K562 (cell line): ENCODE results near the gene NRCAM. TPM values are rescaled to one million over a fixed set of nuclear protein-coding genes. Genes with fewer than 3 reads are reported as not detected.

Source experiments
- ATAC-seq: fragments of 200-7000 bp; cut with Tn5 transposase; 3 replicates; pipeline ENCODE4 v1.9.1; 2020; ENCODE audit warnings: moderate library complexity
- BruUV-seq: library from RNA; stranded (reverse); fragments of 400-500 nt; replicated peaks from 2 replicates; lab custom pipeline; 2021; lab: Mats Ljungman, UMichigan
- CTCF ChIA-PET: fragments of 300-600 bp; formaldehyde crosslinking; extraction: SDS; loops from one replicate; lab custom pipeline; 2021; ENCODE audit warnings: low intra/inter-chr PET ratio; lab: Yijun Ruan, JAX
- POLR2A ChIA-PET: fragments of 300-600, 350-650 bp; sonication (Branson Sonifier 250); formaldehyde crosslinking; extraction: SDS; loops from one replicate; lab custom pipeline; 2021; ENCODE audit warnings: antibody characterized with exemption, inconsistent platforms; lab: Yijun Ruan, JAX
- DNase-seq, 4 experiments: peaks; one replicate each; pipeline versions ENCODE4 v3.0.0 to v3.0.0-alpha.2; 2011 to 2018; ENCODE audit warnings: low spot score in 3 of 4, mixed read lengths in 3 of 4; ENCODE audit errors: extremely low read depth in 1 of 4
- FAIRE-seq: peaks from 2 replicates; lab custom pipeline; 2011; peaks lifted over from hg19 to GRCh38; lab: Jason Lieb, UNC
- H2AFZ ChIP-seq: 2 replicates; pipeline ENCODE4 v1.6.0; 2011; ENCODE audit warnings: low read depth, low read length, control low read depth, inconsistent platforms
- H3K27ac ChIP-seq: fragments of 200-600 bp; 3 replicates; pipeline ENCODE4 v1.8.0; 2011; ENCODE audit warnings: low read depth, mild to moderate bottlenecking, control low read depth, inconsistent platforms, low read length, moderate library complexity, mixed read lengths; ENCODE audit errors: extremely low read depth
- H3K27me3 ChIP-seq, 2 experiments: fragments of 300-600 bp in 1 of 2; 2 replicates in 1 of 2; 3 replicates in 1 of 2; pipeline versions ENCODE4 v1.6.0 to v1.8.0; 2011; ENCODE audit warnings: inconsistent platforms in 2 of 2, low read length in 2 of 2, mild to moderate bottlenecking in 1 of 2, mixed read lengths in 1 of 2, moderate library complexity in 1 of 2; ENCODE audit not compliant: control insufficient read depth in 2 of 2, insufficient read depth in 2 of 2
- H3K36me3 ChIP-seq: fragments of 300-600 bp; 3 replicates; pipeline ENCODE4 v1.8.0; 2011; ENCODE audit warnings: mild to moderate bottlenecking, low read length, inconsistent platforms; ENCODE audit not compliant: control insufficient read depth, insufficient read depth
- H3K4me1 ChIP-seq, 2 experiments: fragments of 200-600 bp in 1 of 2; replicated peaks in 1 of 2; 2 replicates in 1 of 2; 3 replicates in 1 of 2; pipeline versions ENCODE4 v1.5.1 to v1.8.0; 2011; ENCODE audit warnings: inconsistent platforms in 2 of 2, low read length in 2 of 2, mild to moderate bottlenecking in 1 of 2, mixed read lengths in 1 of 2, moderate library complexity in 1 of 2; ENCODE audit not compliant: control insufficient read depth in 2 of 2, insufficient read depth in 2 of 2
- H3K4me2 ChIP-seq: 2 replicates; pipeline ENCODE4 v1.6.1; 2011; ENCODE audit warnings: low read length, control low read depth, inconsistent platforms, mixed read lengths; ENCODE audit not compliant: insufficient read depth
- H3K4me3 ChIP-seq: fragments of 200-600 bp; sonication (generic), shearing (Covaris generic); 2 replicates; pipeline ENCODE4 v1.5.1; 2016; ENCODE audit warnings: control low read depth, inconsistent platforms
- H3K79me2 ChIP-seq: fragments of 200-600 bp; 3 replicates; pipeline ENCODE4 v1.8.0; 2011; ENCODE audit warnings: low read length, inconsistent platforms; ENCODE audit not compliant: control insufficient read depth, insufficient read depth
- H3K9ac ChIP-seq, 2 experiments: 2 replicates each; pipeline versions ENCODE4 v1.6.0 to v1.6.1; 2011; ENCODE audit warnings: low read depth in 2 of 2, low read length in 2 of 2, control low read depth in 1 of 2, inconsistent platforms in 1 of 2, mild to moderate bottlenecking in 1 of 2, mixed read lengths in 1 of 2; ENCODE audit not compliant: insufficient read depth in 1 of 2
- H3K9me1 ChIP-seq: one replicate; pipeline ENCODE4 v1.6.0; 2011; ENCODE audit warnings: inconsistent platforms, mild to moderate bottlenecking, low read length, moderate library complexity; ENCODE audit not compliant: control insufficient read depth, insufficient read depth
- H3K9me3 ChIP-seq: replicated peaks from 2 replicates; pipeline ENCODE4 v1.5.1; 2011; ENCODE audit warnings: low read depth, low read length, inconsistent platforms; ENCODE audit not compliant: control insufficient read depth, insufficient read depth
- H4K20me1 ChIP-seq: replicated peaks from 2 replicates; pipeline ENCODE4 v1.6.1; 2011; ENCODE audit warnings: low read length, inconsistent platforms, mixed read lengths; ENCODE audit not compliant: control insufficient read depth, insufficient read depth
- BDP1 ChIP-seq: IDR thresholded peaks from 3 replicates; pipeline ENCODE4 v1.6.1; 2011; ENCODE audit not compliant: insufficient read length, insufficient read depth
- CBX5 ChIP-seq: IDR thresholded peaks from 2 replicates; pipeline ENCODE4 v1.6.1; 2014; ENCODE audit warnings: low read depth, borderline replicate concordance
- FOXA1 ChIP-seq: fragments of 450-650 bp; IDR thresholded peaks from 2 replicates; pipeline ENCODE4 v1.6.1; 2016; ENCODE audit warnings: mild to moderate bottlenecking, borderline replicate concordance
- FOXA3 ChIP-seq, 2 experiments: fragments of 450-650 bp in 1 of 2; sonication (generic) in 1 of 2; formaldehyde crosslinking; IDR thresholded peaks in 1 of 2; conservative IDR thresholded peaks in 1 of 2; 2 replicates each; pipeline versions ENCODE4 v1.4.0 to v1.8.0; 2020 to 2022; ENCODE audit warnings: mild to moderate bottlenecking in 2 of 2, missing genetic modification reagents in 1 of 2
- HMG20B ChIP-seq: fragments of 250-450 bp; sonication (Bioruptor Pico); IDR thresholded peaks from 2 replicates; pipeline ENCODE4 v1.5.0; 2021; ENCODE audit warnings: mild to moderate bottlenecking
- KAT8 ChIP-seq: fragments of 450-650 bp; IDR thresholded peaks from 2 replicates; pipeline ENCODE4 v1.6.1; 2016; ENCODE audit warnings: low read depth, mild to moderate bottlenecking
- L3MBTL2 ChIP-seq: fragments of 450-650 bp; IDR thresholded peaks from 2 replicates; pipeline ENCODE4 v1.6.1; 2016; ENCODE audit warnings: mild to moderate bottlenecking, moderate library complexity
- MLLT1 ChIP-seq, 2 experiments: fragments of 450-650 bp; IDR thresholded peaks; 2 replicates each; pipeline ENCODE4 v1.6.1; 2016
- NFE2L1 ChIP-seq: fragments of 450-650 bp; IDR thresholded peaks from 2 replicates; pipeline ENCODE4 v1.6.1; 2016; ENCODE audit warnings: missing genetic modification characterization, low read depth, mild to moderate bottlenecking, missing compliant biosample characterization, moderate library complexity, borderline replicate concordance
- NFRKB ChIP-seq: fragments of 450-650 bp; IDR thresholded peaks from 2 replicates; pipeline ENCODE4 v1.6.1; 2016; ENCODE audit warnings: low read depth
- PCBP1 ChIP-seq: fragments of 200-400 bp; formaldehyde crosslinking; IDR thresholded peaks from 2 replicates; pipeline ENCODE4 v1.6.1; 2018; ENCODE audit warnings: mild to moderate bottlenecking, low read depth, low read length; ENCODE audit not compliant: poor library complexity, severe bottlenecking
- PHB ChIP-seq: fragments of 250-450 bp; sonication (Bioruptor Pico); IDR thresholded peaks from 2 replicates; pipeline ENCODE4 v1.5.0; 2021
- SIRT6 ChIP-seq: IDR thresholded peaks from one replicate; pipeline ENCODE4 v1.6.1; 2012; ENCODE audit warnings: low read depth, mild to moderate bottlenecking, control low read depth, inconsistent platforms, low read length, moderate library complexity
- SOX6 ChIP-seq: fragments of 450-650 bp; IDR thresholded peaks from 2 replicates; pipeline ENCODE4 v1.6.1; 2014; ENCODE audit warnings: mild to moderate bottlenecking
- ZBTB17 ChIP-seq: fragments of 450-650 bp; formaldehyde crosslinking; IDR thresholded peaks from 2 replicates; pipeline ENCODE4 v1.4.0; 2020; ENCODE audit warnings: mild to moderate bottlenecking
- ZNF184 ChIP-seq: sonication (generic); formaldehyde crosslinking; IDR thresholded peaks from 2 replicates; pipeline ENCODE4 v1.5.0; 2020; ENCODE audit warnings: missing genetic modification reagents
- ZNF253 ChIP-seq: fragments of 250-450 bp; sonication (Bioruptor Pico); conservative IDR thresholded peaks from 2 replicates; pipeline ENCODE4 v1.6.1; 2021; ENCODE audit warnings: mild to moderate bottlenecking
- whole genome bisulfite sequencing: fragments of 100-300 bp; shearing (Covaris generic); methylation state at CpG from one replicate; pipeline ENCODE4 v1.1.6; 2016; ENCODE audit warnings: low coverage, mixed read lengths; ENCODE audit not compliant: insufficient coverage; ENCODE audit errors: missing lambda C conversion rate; 5-methylcytosine and 5-hydroxymethylcytosine counted together
- in situ Hi-C: fragments of 300-500 bp; cut with MboI; formaldehyde crosslinking; loops from 4 replicates; pipeline ENCODE4 v1.15.0; 2018; ENCODE audit warnings: inconsistent platforms, mixed read lengths
- intact Hi-C: fragments of 100-400 bp; cut with micrococcal nuclease; formaldehyde crosslinking; loops from 2 replicates; pipeline ENCODE4 v1.14.2; 2022
- polyA plus RNA-seq, 8 experiments: library from polyadenylated mRNA; depleted of rRNA in 4 of 8; stranded (reverse) in 5 of 8; unstranded in 3 of 8; fragments of >200 nt; fragmentation: Nextera tagmentation in 2 of 8; fragmentation: Illumina TruSeq in 1 of 8; extraction: Ambion mirVana in 2 of 8; extraction: Trizol in 1 of 8; gene quantifications; 2 replicates each; pipeline versions ENCODE4 v1.2.1 to v1.2.3, GENCODE V29; 2011 to 2014; ENCODE audit warnings: inconsistent platforms in 1 of 8, missing spikeins in 1 of 8
- total RNA-seq, 7 experiments: library from RNA; depleted of rRNA in 6 of 7; stranded (reverse); fragments of >200 nt in 6 of 7; fragmentation: Illumina TruSeq in 2 of 7; extraction: Trizol in 2 of 7; gene quantifications; 2 replicates each; pipeline versions ENCODE4 v1.2.1 to v1.2.3, GENCODE V29; 2011 to 2021; ENCODE audit warnings: low replicate concordance in 1 of 7
- TF ChIP-seq, protein P1 (sequence below): fragments of 250-450 bp; sonication (Bioruptor Pico); IDR thresholded peaks from 2 replicates; pipeline ENCODE4 v1.5.0; 2022; ENCODE audit warnings: mild to moderate bottlenecking
- TF ChIP-seq, protein P2 (sequence below): fragments of 250-450 bp; sonication (Bioruptor Pico); IDR thresholded peaks from 2 replicates; pipeline ENCODE4 v1.6.1; 2021; ENCODE audit warnings: mild to moderate bottlenecking

Gene NRCAM
- total and polyA plus RNA-seq, 9 of the 15 experiments (the other 6 are each of a cell fraction or from before 2014, with no cell fraction given): 0.03 to 0.54 (median 0.12) TPM; not detected in 1

DNA sequence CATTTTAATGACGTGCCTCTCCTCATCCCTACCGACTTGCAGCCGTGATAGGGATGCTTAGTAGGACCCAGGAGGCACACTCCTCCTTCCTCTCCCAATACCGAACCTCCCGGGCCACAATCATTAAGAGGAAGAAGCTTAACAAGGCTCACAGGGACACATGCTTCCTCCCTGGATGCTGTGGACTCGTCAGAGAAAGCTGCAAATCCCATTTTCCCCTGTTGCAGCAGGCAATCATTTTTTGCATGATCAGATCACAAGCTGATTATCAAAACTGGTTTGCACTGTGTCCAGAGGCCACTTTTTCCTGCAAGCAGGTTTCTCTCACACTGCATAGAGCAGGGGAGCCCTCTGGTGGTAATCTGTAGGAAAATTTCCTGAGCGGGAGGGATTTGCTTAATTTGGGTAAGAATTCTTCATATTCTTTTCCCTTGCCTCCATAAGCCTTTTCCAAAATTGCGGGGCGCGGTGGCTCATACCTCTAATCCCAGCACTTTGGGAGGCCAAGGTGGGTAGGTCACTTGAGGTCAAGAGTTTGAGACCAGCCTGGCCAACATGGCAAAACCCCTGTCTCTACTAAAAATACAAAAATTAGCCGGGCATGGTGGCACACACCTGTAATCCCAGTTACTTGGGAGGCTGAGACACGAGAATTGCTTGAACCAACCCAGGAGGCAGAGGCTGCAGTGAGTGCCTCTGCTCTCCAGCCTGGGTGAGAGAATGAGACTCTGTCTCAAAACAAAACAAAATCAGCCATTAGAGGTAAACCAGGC lies 310.0 kb downstream of the NRCAM start:
- peak; percentile 54 to 88 (median 66) for DNase-seq
- Histone ChIP-seq H3K4me3 (no peak overlapping the region), H3K27me3 (peaks cover 0 to 4% of the 10 kb centered on the region in 2 experiments; a peak in 2 of 5 replicates), H2AFZ (0 out of 2 replicates have a peak overlapping the region, but pooled peaks have one; percentile 1), H3K9me1 (no peaks in the 10 kb centered on the region), H3K36me3 (no peaks in the 10 kb centered on the region), H3K9me3 (no peaks in the 10 kb centered on the region), H4K20me1 (no peaks in the 10 kb centered on the region), H3K27ac (no peak overlapping the region), H3K4me1 (0 out of 5 replicates have a peak, but pooled peaks cover 0 to 3% of the 10 kb centered on the region in 2 experiments), H3K79me2 (no peaks in the 10 kb centered on the region), H3K4me2 (no peak overlapping the region), H3K9ac (no peak overlapping the region; a peak in 1 of 4 replicates)
- 10% methylated on average over 12 of the region's 12 CpGs for WGBS
- peak; percentile 83 for ATAC-seq
- BruUV-seq: no TSS peak
- ChIA-PET POLR2A (interaction anchor here (1.0 to 1.8 kb wide), 5 partner anchors 14 to 644 kb away, joined by 3 to 5 read pairs (median 4); partner anchors contain the start of gene LAMB4), CTCF (interaction anchor here (0.6 to 2.9 kb wide), 9 partner anchors 32 to 944 kb away, joined by 3 to 23 read pairs (median 4); partner anchors contain the start of gene CBLL1)
- intact Hi-C loops: loop anchor here (1.0 to 10.0 kb wide), 8 partner anchors 32 to 944 kb away; partner anchors contain the start of genes CBLL1 and DLD
- FAIRE-seq: peak; percentile 81
- in situ Hi-C loops: loop anchor here (5.0 to 25.0 kb wide), 3 partner anchors 34 to 934 kb away; partner anchors contain the start of gene CBLL1
- TF ChIP-seq HMG20B: no peak
- no peak for TF ChIP-seq FOXA1
- no peak for TF ChIP-seq SIRT6
- no peak for TF ChIP-seq NFRKB
- TF ChIP-seq ZNF184 (CRISPR knock-in tag): no peak
- no peak for TF ChIP-seq FOXA3 (CRISPR knock-in tag; conservative IDR thresholded peaks at IDR 0.05 in 1 of 2, IDR thresholded peaks at IDR 0.05 in 1 of 2)
- TF ChIP-seq CBX5: no peak
- TF ChIP-seq MLLT1 (IDR thresholded peaks at IDR 0.05): 0 out of 4 replicates have a peak, but pooled peaks of 1 of the 2 experiments have one; percentile 14
- TF ChIP-seq, protein P1, sequence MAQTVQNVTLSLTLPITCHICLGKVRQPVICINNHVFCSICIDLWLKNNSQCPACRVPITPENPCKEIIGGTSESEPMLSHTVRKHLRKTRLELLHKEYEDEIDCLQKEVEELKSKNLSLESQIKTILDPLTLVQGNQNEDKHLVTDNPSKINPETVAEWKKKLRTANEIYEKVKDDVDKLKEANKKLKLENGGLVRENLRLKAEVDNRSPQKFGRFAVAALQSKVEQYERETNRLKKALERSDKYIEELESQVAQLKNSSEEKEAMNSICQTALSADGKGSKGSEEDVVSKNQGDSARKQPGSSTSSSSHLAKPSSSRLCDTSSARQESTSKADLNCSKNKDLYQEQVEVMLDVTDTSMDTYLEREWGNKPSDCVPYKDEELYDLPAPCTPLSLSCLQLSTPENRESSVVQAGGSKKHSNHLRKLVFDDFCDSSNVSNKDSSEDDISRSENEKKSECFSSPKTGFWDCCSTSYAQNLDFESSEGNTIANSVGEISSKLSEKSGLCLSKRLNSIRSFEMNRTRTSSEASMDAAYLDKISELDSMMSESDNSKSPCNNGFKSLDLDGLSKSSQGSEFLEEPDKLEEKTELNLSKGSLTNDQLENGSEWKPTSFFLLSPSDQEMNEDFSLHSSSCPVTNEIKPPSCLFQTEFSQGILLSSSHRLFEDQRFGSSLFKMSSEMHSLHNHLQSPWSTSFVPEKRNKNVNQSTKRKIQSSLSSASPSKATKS (CRISPR knock-in tag): no peak
- TF ChIP-seq, protein P2, sequence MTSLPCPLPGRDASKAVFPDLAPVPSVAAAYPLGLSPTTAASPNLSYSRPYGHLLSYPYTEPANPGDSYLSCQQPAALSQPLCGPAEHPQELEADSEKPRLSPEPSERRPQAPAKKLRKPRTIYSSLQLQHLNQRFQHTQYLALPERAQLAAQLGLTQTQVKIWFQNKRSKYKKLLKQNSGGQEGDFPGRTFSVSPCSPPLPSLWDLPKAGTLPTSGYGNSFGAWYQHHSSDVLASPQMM (CRISPR knock-in tag): no peak
- TF ChIP-seq NFE2L1: no peak
- TF ChIP-seq KAT8: no peak
- TF ChIP-seq ZBTB17 (CRISPR knock-in tag): no peak
- TF ChIP-seq BDP1: no peak
- TF ChIP-seq ZNF253 (CRISPR knock-in tag): no peak
- peak; percentile 25; the same call in 1 of the 2 replicates for TF ChIP-seq SOX6
- TF ChIP-seq PHB (CRISPR knock-in tag): no peak
- TF ChIP-seq L3MBTL2: peak; percentile 34; the same call in 1 of the 2 replicates
- TF ChIP-seq PCBP1: no peak
